ENCODE data around the gene ADM. TPM values are rescaled to one million over a fixed set of nuclear protein-coding genes. Genes with fewer than 3 reads are reported as not detected.

Gene ADM
- total RNA-seq: 1 to 10 TPM; 1.5 to 1.8 TPM
- 0.37 TPM for polyA plus RNA-seq (2013, experiment 1 of 2)
- polyA plus RNA-seq (2013, experiment 2 of 2): 2.9 TPM
- total RNA-seq: 0 to 18.8 (median 0.76) reads per million in 172 experiments

GRCh38 chr11:10304495-10305261, at the start of gene ADM:
TSS of gene ADM (plus strand) at chr11:10305073. CDS start at chr11:10305701, 628 bp downstream.
- no peak within 1 kb of the TSS for H3K27ac ChIP-seq (ENCODE audit: low read depth in 1 of 2, low read length in 2 of 2)
- H3K27ac Mint-ChIP-seq: peak within 1 kb of the TSS; percentile 72
- peaks cover 28 to 34% of the 10 kb centered on the region in 2 experiments for H3K27me3 ChIP-seq (ENCODE audit: control insufficient read depth in 1 of 2, insufficient read depth in 2 of 2, low read length in 2 of 2)
- H3K9me3 Mint-ChIP-seq: no peaks in the 10 kb centered on the region
- peaks cover 57% of the 10 kb centered on the region for H3K27me3 Mint-ChIP-seq
- H3K9me3 ChIP-seq (ENCODE audit: control insufficient read depth in 1 of 2, insufficient read depth in 1 of 2, low read length in 2 of 2): peaks cover 0 to 17% of the 10 kb centered on the region in 2 experiments
- TF ChIP-seq, protein P1, sequence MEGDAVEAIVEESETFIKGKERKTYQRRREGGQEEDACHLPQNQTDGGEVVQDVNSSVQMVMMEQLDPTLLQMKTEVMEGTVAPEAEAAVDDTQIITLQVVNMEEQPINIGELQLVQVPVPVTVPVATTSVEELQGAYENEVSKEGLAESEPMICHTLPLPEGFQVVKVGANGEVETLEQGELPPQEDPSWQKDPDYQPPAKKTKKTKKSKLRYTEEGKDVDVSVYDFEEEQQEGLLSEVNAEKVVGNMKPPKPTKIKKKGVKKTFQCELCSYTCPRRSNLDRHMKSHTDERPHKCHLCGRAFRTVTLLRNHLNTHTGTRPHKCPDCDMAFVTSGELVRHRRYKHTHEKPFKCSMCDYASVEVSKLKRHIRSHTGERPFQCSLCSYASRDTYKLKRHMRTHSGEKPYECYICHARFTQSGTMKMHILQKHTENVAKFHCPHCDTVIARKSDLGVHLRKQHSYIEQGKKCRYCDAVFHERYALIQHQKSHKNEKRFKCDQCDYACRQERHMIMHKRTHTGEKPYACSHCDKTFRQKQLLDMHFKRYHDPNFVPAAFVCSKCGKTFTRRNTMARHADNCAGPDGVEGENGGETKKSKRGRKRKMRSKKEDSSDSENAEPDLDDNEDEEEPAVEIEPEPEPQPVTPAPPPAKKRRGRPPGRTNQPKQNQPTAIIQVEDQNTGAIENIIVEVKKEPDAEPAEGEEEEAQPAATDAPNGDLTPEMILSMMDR (IDR thresholded peaks at IDR 0.05): peak; percentile 48
- peaks cover 63% of the 10 kb centered on the region for H3K4me1 ChIP-seq (ENCODE audit: insufficient read depth, low read length)
- ChIA-PET POLR2A (interaction anchor here (1.0 to 2.1 kb wide), 6 partner anchors 9 to 731 kb away, joined by 3 to 13 read pairs (median 3); partner anchors contain the start of gene WEE1), CTCF (interaction anchor here (0.6 to 2.2 kb wide), 8 partner anchors 9 to 1042 kb away, joined by 3 to 6 read pairs (median 4); no protein-coding TSS in a partner anchor)
- DNase-seq (peak in 7 of 14 experiments; percentile 6 to 69 (median 42)), ATAC-seq (ENCODE audit: poor library complexity) (peak; percentile 13)
- intact Hi-C loops (cut with DNase I, micrococcal nuclease): loop anchor here (5.0 to 10.0 kb wide), 9 partner anchors 240 to 1620 kb away; partner anchors contain the start of genes RNF141 (in 1 of the 2), RPL27A (in 1 of the 2), TMEM9B (in 1 of the 2) and TRIM66 (in 1 of the 2)
- peaks cover 47% of the 10 kb centered on the region for H3K4me1 Mint-ChIP-seq (ENCODE audit: low read depth)
- peak within 1 kb of the TSS; percentile 63 for H3K4me3 ChIP-seq (ENCODE audit: low read length)
- H3K36me3 ChIP-seq (ENCODE audit: insufficient read depth, low read length): no peaks in the 10 kb centered on the region
- peak within 1 kb of the TSS; percentile 95 for H3K4me3 Mint-ChIP-seq
- peaks cover 7% of the 10 kb centered on the region for H3K36me3 Mint-ChIP-seq (ENCODE audit: low read depth)

DNA sequence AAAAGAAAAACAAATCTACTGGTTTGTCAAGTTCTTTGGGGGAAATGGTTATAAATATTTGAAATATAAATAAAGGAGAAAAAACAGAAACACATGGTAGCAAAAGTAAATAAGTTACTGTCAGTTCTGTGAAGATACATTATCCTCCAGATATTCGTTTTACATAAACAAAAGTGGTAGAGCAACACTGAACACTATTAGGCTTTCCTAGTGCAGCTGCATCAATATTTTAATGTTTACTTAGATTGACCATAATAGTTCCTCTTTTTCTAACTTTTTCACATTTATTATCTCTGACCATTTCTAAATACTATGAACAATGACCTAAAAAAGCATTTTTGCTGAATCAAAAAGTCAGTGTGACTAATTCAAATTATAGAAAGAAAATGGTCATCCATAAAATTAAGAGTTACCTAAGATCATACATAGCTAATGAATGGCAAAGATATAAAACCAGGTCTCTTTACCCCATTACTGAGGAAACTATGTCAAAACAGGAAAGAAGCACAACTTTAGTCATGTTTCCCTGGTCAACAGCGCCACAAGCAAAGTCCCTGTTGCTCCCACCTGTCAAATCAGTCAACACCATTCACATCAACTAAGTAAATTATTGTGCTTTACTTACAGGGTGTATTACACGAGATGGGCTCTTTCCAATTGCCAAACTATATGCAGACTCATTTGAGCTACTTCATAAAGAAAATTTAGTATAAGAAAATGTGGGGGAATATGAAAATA, 49.3 kb upstream of the ADM start:
- no peaks in the 10 kb centered on the region for H3K27me3 ChIP-seq (ENCODE audit: control insufficient read depth in 1 of 2, insufficient read depth in 2 of 2, low read length in 2 of 2)
- intact Hi-C loops (cut with DNase I, micrococcal nuclease): no loop called here
- ChIA-PET CTCF (no interaction called here), POLR2A (interaction anchor here (1.2 kb wide), 1 partner anchor 49 kb away, joined by 3 read pairs; no protein-coding TSS in a partner anchor)
- Mint-ChIP-seq H3K27ac (no peak overlapping the region), H3K36me3 (ENCODE audit: low read depth) (no peaks in the 10 kb centered on the region), H3K4me1 (ENCODE audit: low read depth) (peaks cover 10% of the 10 kb centered on the region), H3K4me3 (no peak overlapping the region), H3K27me3 (no peaks in the 10 kb centered on the region), H3K9me3 (no peaks in the 10 kb centered on the region)
- no peaks in the 10 kb centered on the region for H3K4me1 ChIP-seq (ENCODE audit: insufficient read depth, low read length)
- H3K4me3 ChIP-seq (ENCODE audit: low read length): no peak overlapping the region
- DNase-seq: peak in 1 of 14 experiments; percentile 14
- no peak overlapping the region for H3K27ac ChIP-seq (ENCODE audit: low read depth in 1 of 2, low read length in 2 of 2)
- ATAC-seq (ENCODE audit: poor library complexity): no peak
- H3K9me3 ChIP-seq (ENCODE audit: control insufficient read depth in 1 of 2, insufficient read depth in 1 of 2, low read length in 2 of 2): no peaks in the 10 kb centered on the region
- TF ChIP-seq, protein P1 (IDR thresholded peaks at IDR 0.05): no peak
- H3K36me3 ChIP-seq (ENCODE audit: insufficient read depth, low read length): no peaks in the 10 kb centered on the region

- H3K27me3 ChIP-seq (ENCODE audit: control insufficient read depth in 1 of 2, insufficient read depth in 2 of 2, low read length in 2 of 2): no peaks in the 10 kb centered on the region
- no peak overlapping the region for H3K4me3 Mint-ChIP-seq
- DNase-seq (no peak), ATAC-seq (ENCODE audit: poor library complexity) (no peak)
- H3K4me1 ChIP-seq (ENCODE audit: insufficient read depth, low read length): no peaks in the 10 kb centered on the region
- no peak overlapping the region for H3K27ac ChIP-seq (ENCODE audit: low read depth in 1 of 2, low read length in 2 of 2)
- CTCF ChIA-PET: interaction anchor here (1.6 kb wide), 1 partner anchor 47 kb away, joined by 5 read pairs; the partner anchor contains the start of gene ADM
- no peaks in the 10 kb centered on the region for H3K9me3 Mint-ChIP-seq
- H3K27me3 Mint-ChIP-seq: no peaks in the 10 kb centered on the region
- peaks cover 10% of the 10 kb centered on the region for H3K4me1 Mint-ChIP-seq (ENCODE audit: low read depth)
- no peaks in the 10 kb centered on the region for H3K9me3 ChIP-seq (ENCODE audit: control insufficient read depth in 1 of 2, insufficient read depth in 1 of 2, low read length in 2 of 2)
- POLR2A ChIA-PET: no interaction called here
- H3K4me3 ChIP-seq (ENCODE audit: low read length): no peak overlapping the region
- intact Hi-C loops (cut with DNase I, micrococcal nuclease): no loop called here
- no peaks in the 10 kb centered on the region for H3K36me3 ChIP-seq (ENCODE audit: insufficient read depth, low read length)
- H3K27ac Mint-ChIP-seq: no peak overlapping the region
- no peaks in the 10 kb centered on the region for H3K36me3 Mint-ChIP-seq (ENCODE audit: low read depth)
- TF ChIP-seq, protein P1 (IDR thresholded peaks at IDR 0.05): no peak
Measured at GRCh38 chr11:10257478-10257877, 47.4 kb upstream of the ADM start.
